Measurements from ENCODE around the gene PIGS. TPM values are rescaled to one million over a fixed set of nuclear protein-coding genes. Genes with fewer than 3 reads are reported as not detected.

PIGS gene
- total RNA-seq, 1 donor from 2014 or later = 56.6 TPM

DNA sequence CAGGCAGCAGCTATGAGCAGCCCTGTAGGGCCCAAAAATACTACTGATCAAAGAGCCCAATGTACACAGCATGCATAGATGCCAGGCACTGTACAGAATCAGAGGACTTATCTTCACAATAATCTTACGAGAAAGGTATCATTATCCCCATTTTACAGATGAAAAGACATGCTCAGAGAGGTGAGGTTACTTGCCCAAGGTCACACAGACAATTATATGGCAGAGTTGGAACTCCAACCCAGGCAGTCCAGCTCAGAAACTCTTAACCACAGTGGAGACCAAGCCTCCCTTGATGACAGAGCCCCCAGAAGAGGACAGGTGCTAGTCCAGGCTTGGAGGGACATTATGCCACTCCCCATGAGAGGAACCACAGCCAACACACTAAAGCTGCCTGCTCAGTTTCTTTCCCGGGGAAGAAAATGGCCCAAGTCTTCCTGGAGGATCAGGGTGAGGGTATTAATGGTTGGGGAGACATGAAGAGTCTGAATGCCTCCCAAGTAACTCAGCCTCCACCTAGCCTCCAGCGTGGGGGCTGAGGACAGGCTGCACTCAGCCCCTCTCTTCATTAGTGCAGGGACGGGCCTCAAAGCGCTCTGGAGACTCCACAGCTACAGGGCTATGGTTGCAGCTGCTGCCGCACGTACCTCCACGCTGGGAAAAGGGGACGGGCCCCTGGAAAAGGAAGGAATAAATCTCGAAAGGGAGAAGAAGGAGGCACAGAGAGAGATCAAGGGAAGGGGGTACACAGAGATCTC, 19.7 kb downstream of the PIGS start:
- DNase-seq (ENCODE audit: low read depth, low spot score) = no peak

DNA sequence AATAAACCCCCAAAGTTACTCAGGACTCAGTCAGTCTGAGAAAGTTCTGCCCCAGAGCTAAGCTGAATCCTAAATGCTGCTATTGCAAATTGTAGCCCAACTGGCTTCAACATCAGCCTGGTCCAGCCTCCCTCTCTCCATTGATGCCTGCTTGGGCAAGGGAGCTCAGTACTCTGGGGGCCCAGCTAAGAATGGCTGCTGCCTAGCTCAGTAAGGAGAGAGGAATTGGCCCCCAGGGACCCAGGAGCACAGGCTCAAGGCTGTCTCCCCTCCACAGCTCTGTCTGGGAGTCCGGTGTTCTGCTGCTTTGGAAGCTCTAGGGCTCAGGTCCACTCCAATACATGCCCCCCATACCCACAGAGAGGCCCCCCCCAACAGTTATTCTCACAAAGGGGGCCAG, 20.5 kb downstream of the PIGS start:
- DNase-seq (ENCODE audit: low read depth, low spot score) = no peak

DNA sequence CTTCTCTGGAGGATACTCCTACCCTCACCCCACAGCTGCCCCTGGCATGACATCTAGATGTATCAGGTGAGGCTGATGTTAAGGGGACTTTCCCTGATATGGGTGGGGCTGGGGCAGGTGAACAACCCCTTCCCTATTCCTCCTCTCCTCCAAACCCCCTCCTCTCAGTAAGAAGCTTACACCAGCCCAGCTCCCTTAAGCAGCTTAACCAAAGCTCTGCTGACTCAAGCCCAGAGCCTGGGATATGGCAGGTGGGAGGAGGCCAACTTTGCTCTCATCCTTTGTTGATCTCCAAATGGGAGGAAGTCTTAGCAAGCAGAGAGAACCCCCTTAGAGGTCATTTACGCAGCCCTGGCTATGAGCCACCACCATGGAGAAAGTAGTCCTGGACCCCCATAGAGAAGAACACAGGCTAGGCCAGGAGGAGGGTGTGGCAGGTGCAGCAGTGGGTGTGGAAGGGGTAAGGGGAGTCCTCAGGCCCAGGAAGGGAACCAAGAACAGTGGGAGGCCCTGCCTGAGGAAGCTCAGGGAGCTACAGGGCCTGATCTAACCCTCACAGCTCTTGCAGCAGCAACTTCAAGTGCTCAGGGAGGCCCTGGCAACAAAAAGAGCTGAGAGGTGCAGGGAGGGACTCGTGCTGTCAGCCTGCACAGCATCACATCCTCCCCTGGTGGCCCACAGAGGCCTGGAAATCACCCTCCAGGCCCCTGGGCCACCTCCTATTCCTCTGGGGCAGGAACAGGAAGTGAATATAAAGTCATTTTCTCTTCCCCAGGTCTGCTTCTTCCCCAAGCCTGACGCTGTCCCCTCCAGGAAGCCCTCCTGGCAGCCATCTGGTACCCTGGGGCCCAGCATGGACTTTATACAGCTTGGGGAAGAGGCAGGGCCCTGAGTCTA, 21.8 kb downstream of the PIGS start:
- DNase-seq (ENCODE audit: low read depth, low spot score) = no peak

DNA sequence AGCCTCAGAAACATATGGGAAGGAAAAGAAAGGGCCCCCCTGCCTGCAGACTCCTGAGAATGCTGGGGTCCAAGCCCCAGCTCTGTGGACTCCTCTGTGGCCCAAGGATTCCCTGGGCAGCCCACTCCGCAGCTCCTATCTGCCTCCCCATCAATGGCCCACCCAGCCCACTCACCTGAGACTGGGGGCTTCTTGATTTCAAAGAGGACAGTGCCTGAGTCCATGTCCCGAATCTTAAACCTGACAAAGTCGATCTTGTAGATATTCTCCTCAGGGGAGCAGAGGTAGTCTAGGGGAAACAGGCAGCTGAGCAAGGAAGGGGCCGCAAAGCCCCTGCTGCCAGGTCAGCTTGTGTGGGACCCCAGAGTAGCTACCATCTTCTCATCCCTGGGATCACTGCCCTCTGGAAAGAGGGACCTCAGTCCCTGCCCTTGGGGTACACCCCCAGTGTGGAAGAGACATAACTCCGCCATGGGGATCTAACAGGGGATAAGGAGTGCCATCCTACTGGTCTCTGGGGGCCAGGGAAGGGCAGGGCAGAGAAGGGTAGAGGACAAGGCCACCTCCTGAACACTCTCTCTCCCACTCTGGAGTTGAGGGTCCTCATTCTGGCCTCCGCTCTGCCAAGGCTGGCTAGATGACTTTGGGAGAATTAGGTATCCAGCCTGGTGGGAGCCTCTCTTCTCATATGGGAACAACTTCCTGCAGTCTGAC, 22.8 kb downstream of the PIGS start:
- no peak for DNase-seq (ENCODE audit: low read depth, low spot score)

DNA sequence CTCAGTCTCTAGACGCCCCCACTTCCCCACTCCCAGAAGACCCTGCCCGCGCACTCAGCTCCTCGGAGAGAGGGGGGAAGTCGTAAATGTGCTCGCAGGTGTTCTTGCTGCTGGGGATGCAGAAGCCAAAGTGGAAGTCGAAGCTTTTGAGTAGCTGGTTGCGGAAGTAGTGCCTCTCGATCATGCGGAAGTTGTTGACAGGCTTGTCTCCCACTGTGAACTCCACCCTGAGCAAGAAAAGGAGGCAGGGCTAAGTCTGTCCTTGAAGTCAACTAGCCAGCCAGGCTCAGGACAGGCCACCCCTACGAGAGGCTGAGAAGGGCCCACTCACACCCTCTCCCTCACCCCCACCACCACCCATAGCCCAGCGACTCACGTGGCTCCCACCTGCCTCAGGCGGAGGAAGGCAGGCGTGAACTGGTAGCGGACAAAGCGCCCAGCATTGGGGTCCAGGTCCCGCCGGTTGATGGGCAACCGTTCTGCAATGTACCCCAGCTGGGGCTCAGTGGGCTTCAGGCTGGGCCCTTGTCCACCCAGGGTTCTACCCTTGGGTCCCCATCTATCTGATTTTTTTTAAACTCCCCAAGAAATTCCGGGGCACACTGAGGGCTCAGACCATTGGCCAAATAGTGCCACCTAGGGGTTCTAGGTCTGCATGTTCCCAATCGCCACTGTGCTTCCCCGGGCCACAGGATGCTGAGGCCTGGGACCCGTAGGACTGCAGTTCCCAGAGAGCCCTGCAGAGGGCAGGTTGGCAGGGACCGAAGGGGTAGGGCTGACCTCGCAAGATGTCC, 23.5 kb downstream of the PIGS start:
- DNase-seq (ENCODE audit: low read depth, low spot score) = peak; percentile 24

DNA sequence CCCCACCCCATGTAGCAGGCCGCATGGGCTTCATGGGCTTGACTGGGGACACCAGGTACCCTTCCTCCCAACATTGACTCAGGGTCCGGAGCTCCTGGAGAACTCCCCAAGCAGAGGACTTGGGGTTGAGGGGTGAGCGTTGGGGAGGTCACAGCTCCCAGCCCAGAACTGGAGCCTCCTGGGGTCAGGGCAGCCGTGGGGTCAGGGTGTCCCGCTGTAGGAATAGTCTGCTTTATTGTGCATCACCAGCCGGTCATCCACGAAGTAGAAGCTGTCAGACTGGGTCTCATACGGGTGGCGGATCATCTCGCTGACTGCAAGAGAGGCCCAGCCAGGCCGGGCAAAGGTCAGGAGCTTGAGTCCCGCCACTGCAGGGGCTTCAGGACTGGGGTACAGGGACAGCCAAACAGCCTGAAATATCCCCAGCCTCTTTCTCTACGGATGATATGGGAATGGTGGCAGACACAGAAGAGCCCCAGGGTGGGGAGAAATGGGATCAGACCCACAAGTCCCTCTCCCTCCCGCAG, 24.2 kb downstream of the PIGS start:
- no peak for DNase-seq (ENCODE audit: low read depth, low spot score)

DNA sequence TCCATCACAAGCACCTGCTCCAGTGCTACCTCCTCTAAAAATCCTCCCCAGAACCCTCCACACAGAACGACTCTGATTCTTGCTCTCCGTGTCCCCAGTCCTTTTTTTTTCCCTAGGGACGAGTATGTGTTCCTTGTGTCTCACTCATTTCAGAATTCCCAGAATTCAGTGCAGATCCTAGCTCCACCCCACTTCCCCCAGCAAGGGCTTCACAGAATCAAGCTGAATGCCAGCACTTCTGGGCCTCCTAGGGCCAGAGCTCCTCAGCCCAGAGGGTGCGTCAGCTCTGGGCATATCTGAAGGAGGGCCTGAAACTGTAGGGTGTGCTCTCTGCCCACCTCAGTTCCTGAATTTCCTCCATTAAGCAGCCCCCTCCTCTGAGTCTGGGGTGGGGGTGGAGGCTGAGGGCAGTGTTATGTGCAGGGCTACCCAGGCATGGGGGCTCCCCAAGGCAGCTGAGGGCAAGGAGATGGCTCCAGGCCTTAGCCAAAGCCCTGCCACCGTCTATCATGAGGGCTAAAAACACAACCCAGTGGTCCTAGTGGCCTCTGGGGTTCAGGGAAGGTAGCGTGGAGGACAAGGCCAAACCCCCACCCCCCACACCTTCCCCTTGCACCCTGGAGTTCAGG, 25.4 kb downstream of the PIGS start:
- no peak for DNase-seq (ENCODE audit: low read depth, low spot score)

DNA sequence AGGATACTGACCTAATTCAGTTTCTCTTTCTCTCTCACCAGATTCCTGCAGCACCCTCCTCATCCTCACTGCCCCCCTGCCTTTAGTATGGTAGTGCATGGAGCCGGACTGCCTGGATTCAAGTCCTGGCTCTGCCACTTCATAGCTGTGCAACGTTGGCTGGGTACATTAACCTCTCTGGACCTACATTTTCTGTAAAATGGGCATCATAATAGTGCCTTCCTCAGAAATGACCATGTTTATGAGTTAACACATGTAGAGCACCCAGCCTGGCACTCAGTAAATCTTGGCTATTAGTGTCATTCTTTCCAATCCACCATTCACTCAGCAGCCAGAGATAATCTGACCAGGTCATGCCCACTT, 26.2 kb downstream of the PIGS start:
- DNase-seq (ENCODE audit: low read depth, low spot score) = no peak

DNA sequence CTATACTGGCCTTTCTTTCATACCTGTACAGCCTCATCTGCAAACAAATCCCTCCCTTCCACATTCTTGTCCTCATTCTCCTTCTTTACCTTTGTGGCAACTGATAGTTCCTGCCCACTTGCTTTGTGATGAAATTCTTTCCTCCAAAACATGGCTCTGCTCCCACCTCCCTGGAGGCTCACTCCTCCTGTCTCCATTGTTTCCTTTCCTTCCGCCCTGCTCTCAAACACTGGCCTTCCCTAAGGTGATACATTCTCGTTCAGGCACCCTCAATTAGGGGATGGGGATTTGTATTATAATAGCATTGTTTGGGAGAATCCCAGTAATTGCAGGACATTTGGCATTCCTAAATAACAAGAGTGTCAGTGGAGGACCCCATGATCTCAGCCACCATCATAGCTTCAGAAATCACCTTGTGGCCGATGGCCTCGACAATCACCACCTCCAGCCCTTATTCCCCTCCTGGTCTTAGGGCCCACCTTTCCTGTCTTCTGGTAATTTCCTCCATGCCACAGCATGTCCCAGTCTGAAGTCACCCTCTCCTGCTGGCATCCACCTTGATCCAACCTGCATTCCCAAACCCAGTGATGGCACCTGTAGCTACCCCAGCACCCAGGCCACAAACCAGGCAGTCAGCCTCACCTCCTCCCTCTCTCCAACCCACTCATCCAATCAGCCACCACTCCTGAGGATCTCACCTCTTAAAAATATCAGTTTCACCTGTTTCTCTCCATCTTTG, 26.8 kb downstream of the PIGS start:
- DNase-seq (ENCODE audit: low read depth, low spot score) = no peak

DNA sequence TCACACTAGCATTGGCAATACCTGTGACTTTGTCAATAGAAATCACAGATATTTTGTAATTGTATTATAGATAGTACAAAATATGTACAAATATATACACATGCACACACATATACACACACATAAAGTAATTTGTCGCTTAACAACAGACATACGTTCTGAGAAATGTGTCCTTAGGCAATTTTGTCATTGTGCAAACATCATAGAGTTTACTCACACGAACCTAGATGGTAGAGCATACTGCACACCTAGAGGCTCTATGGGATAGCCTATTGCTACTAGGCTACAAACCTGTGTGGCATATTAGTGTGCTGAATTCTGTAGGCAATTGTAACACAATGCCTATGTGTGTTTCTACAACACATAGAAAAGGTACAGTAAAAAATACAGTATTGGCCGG, 29.9 kb downstream of the PIGS start:
- DNase-seq (ENCODE audit: low read depth, low spot score) = no peak

DNA sequence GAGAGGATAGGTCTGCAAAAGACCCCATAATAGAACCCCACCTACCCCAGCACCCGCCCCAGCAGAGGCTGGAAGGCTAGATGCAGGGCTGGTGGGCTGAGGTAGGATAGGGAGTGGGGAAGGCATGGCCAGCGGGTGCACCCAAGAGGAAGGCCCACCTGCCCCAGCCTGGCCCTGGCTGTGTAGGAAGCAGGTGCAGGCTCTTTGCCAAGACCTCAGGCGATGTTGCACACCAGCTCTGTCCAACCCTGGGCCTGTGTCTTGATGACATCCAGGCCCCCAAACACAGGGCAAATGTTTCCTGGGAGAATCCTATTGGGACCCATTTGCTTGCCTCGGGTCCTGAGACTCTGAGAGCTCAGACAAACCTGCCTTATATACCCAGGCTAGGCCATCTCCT, 31.1 kb downstream of the PIGS start:
- DNase-seq (ENCODE audit: low read depth, low spot score) = no peak

DNA sequence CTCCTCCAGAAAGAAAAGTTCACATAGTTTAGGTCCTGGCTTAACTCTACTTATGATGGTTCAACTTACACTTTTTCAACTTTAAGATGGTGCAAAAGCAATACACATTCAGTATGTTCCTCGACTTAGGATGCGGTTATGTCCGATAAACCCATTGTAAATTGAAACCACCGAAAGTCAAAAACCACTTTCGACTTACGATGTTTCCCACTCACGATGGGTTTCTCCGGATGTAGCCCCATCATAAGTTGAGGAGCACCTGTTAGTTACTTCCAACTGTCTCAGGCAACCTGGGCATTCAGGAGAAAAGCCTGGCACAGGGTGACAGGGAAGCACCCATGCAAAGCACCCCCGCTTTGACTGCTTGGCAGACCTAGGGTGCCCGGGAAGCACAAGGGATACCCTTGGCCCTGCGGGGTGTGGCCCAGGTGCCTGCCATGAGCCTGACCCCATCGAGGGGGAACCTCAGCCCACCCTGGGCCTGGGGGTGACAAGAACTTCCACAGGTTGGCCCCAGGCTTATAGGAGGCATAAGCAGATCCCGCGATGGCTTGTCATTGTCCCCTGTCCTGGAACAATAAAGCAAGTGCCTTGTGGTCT, 32.9 kb downstream of the PIGS start:
- no peak for DNase-seq (ENCODE audit: low read depth, low spot score)

DNA sequence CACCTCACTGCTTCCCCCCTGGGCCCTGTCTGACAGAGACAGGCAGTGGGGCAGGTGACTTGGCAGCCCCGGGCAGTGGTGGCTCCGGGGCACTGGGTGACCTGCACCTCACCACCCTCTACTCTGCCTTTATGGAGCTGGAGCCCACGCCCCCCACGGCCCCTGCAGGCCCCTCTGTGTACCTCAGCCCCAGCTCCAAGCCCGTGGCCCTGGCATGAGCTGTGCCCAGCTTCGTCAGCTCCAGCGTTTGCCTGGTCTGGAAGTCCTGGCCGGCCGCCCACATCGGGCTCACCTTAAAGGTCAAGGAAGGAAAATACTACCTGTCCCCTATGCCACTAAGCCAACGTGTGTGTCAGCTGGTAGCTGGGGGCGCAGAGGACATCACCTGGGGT, 34.1 kb downstream of the PIGS start:
- no peak for DNase-seq (ENCODE audit: low read depth, low spot score)

DNA sequence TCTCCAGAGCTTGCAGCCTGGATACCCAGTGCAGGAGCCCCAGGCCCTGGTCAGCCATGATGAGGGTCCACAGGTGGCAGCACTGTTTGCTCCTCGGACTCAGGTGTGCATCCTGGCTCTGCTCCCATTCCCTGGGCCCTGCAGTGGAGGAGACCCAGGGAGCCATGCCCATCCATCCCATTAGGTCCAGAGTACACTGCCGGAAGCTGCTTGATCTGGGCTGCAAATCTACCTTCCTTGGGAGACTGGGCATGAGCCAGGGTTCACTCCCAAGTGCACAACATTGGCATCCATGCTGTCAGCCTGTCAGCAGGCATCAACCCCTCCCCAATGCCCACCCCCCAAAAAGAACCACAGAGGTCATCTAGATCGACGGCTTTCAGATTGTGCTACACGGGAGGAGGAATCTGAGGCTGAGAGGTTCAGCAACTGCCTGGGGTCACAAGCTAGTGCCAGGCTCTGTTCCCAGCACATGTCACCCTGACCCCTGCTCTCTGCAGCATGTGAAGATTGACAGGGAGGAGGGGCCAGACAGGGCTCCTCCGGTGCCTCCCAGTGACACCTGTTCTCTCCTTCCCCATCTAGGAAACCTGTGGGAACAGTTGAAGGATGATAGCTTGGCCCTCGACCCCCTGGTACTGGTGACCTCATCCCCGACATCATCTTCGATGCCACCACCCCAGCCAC, 34.6 kb downstream of the PIGS start:
- DNase-seq (ENCODE audit: low read depth, low spot score) = no peak

DNA sequence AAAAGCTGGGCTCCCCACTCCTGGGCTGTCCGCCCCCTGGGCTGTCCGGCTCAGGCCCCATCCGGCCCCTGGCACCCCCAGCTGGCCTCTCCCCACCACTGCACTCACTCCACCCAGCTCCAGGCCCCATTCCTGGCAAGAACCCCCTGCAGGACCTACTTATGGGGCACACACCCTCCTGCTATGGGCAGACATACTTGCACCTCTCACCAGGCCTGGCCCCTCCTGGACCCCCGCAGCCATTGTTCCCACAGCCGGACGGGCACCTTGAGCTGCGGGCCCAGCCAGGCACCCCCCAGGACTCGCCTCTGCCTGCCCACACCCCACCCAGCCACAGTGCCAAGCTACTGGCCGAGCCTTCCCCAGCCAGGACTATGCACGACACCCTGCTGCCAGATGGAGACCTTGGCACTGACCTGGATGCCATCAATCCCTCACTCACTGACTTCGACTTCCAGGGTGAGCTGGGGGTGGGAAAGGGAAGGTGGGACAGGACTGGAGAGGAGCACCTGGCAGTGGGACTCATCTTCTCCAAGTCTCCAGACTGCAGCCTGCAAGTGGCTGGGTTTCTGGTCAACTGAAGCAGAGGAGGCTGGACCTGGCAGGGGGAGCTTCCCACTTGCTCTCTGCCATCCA, 36.5 kb downstream of the PIGS start:
- no peak for DNase-seq (ENCODE audit: low read depth, low spot score)

DNA sequence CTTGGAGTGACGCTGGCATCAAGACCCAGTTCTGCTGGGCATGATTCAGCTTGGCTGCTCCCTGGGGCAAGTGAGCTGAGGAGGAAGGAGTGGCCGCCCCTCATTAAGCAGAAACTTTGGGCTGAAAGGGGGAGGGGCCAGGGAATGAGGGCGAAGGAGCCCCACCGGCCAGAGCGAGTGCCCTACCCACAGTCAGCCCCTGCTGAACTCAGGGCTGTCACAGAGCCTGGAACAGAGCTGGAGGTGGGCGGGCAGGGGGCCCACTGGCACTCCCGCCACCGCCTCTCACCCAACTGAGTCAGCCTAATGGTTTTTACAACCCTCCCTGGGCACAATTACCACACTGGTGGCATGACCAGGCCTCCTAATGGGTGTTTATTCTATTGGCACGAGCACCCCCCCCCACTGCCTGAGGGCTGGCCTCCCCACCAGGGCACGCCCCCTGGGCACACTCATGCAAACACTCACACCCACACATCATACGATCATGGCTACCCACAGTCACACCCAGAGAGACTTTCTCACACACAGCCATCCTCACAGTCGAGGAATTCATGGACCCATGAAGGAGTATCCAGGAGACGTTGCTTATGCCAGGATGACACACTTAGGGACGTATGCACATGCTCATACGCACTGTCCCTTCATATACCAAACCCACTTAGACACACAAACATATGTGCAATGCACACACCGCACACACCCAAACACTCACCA, 38.1 kb downstream of the PIGS start:
- no peak for DNase-seq (ENCODE audit: low read depth, low spot score)

DNA sequence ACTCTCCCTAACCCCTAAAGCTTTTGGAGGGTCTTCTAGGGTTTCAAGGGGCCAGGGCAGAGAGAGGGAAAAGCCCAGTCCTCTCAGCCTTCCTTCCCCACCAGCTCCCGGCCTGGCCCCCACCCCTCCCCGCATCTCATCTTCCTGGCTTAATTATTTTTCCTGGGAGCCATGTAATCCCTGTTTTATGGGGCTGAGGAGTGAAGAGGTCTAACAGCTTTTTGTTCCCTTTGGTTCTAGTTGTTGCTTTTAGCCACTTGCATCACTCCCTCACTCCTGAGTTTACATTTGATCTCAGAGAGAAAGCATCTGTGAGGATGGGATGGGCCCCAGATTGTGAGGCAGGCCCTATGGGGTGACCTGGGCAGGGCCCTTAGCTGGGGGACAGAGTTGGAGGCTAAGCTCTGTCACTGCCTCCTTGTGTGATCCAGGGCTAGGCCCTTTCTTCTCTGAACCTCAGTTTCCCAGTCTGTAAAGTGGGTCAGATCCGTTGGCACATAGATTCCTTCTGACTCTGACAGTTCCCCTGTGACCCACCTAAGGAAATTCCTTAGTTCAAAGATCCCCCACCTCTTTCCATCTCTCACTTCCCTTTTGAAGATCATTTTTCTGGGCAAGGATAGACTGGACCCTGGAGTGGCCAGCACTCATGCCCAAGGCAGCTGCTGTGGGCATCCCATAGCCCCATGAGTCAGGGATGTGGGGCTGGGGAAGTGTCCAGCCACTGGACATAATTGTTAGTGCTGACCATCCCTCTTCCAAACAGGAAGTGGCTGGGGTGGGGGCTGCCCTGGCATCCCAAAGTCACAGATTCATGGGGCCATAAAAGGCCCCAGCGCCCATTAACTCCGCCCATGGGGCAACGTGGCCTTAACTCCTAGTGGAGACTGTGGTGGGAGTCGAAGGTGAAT, 39.0 kb downstream of the PIGS start:
- DNase-seq (ENCODE audit: low read depth, low spot score) = no peak

Data from pulmonary artery endothelial cell (primary cell).